Esophagus squamous epithelium (tissue), 4 donors: ENCODE measurements around the gene SFTPB.

Experiments used
- CTCF ChIP-seq, 6 experiments: fragments of 450-650 bp in 4 of 6; fragments of 200-600 bp in 2 of 6; sonication (generic) in 2 of 6; IDR thresholded peaks; one replicate each; pipeline ENCODE4 v1.5.1; 2016 to 2019; ENCODE audit warnings: antibody characterized with exemption in 6 of 6, mild to moderate bottlenecking in 4 of 6, moderate library complexity in 4 of 6
- POLR2A ChIP-seq, 4 donors: fragments of 450-650 bp; IDR thresholded peaks; one replicate each; pipeline ENCODE4 v1.6.1; 2017; ENCODE audit warnings: antibody characterized with exemption in 4 of 4, mild to moderate bottlenecking in 4 of 4, moderate library complexity in 3 of 4

GRCh38 chr2:85615413-85615728 lies 52.6 kb downstream of the SFTPB start:
- TF ChIP-seq CTCF (IDR thresholded peaks at IDR 0.05) (no peak), POLR2A (IDR thresholded peaks at IDR 0.05) (no peak)
